IMR-90 (cell line): Measurements from ENCODE around the gene BRF1. TPM values are rescaled to one million over a fixed set of nuclear protein-coding genes. Genes with fewer than 3 reads are reported as not detected.

Source experiments
- ATAC-seq: fragments of 200-7000 bp; cut with Tn5 transposase; 2 replicates; pipeline ENCODE4 v1.9.1; 2020; ENCODE audit warnings: low read depth, mild to moderate bottlenecking, moderate library complexity
- BruUV-seq: library from RNA; stranded (reverse); fragments of 400-500 nt; replicated peaks from 2 replicates; lab custom pipeline; 2021; lab: Mats Ljungman, UMichigan
- CTCF ChIA-PET: fragments of 300-600 bp; formaldehyde crosslinking; extraction: SDS; loops from one replicate; lab custom pipeline; 2021; ENCODE audit warnings: antibody characterized with exemption; lab: Yijun Ruan, JAX
- POLR2A ChIA-PET: fragments of 300-600 bp; sonication (Branson Sonifier 250); formaldehyde crosslinking; loops from one replicate; lab custom pipeline; 2022; ENCODE audit warnings: antibody characterized with exemption; ENCODE audit not compliant: unreplicated experiment; lab: Charles Lee
- DNase-seq: peaks from one replicate; pipeline ENCODE4 v3.0.0; 2013
- H2AFZ ChIP-seq: replicated peaks from 2 replicates; pipeline ENCODE3; 2013; ENCODE audit warnings: low read length, mild to moderate bottlenecking; ENCODE audit not compliant: poor library complexity
- H2AK5ac ChIP-seq: 2 replicates; pipeline ENCODE4 v1.6.1; 2013; ENCODE audit warnings: low read depth, low read length, inconsistent platforms
- H2AK9ac ChIP-seq: replicated peaks from 2 replicates; pipeline ENCODE3; 2013; ENCODE audit warnings: mild to moderate bottlenecking, low read depth, low read length, moderate library complexity; ENCODE audit not compliant: poor library complexity
- H2BK120ac ChIP-seq: 2 replicates; pipeline ENCODE4 v1.6.1; 2013; ENCODE audit warnings: low read depth, low read length, inconsistent platforms
- H2BK15ac ChIP-seq: 3 replicates; pipeline ENCODE4 v1.6.1; 2013; ENCODE audit warnings: low read depth, low read length, inconsistent platforms
- H2BK20ac ChIP-seq: 2 replicates; pipeline ENCODE4 v1.6.1; 2013; ENCODE audit warnings: low read depth, mild to moderate bottlenecking, inconsistent platforms, low read length, moderate library complexity
- H2BK5ac ChIP-seq: 2 replicates; pipeline ENCODE4 v1.6.1; 2013; ENCODE audit warnings: mild to moderate bottlenecking, low read depth, low read length, inconsistent platforms; ENCODE audit not compliant: poor library complexity, severe bottlenecking
- H3K14ac ChIP-seq: replicated peaks from 2 replicates; pipeline ENCODE4 v1.6.1; 2013; ENCODE audit warnings: low read depth, low read length, inconsistent platforms
- H3K18ac ChIP-seq: 2 replicates; pipeline ENCODE4 v1.6.1; 2013; ENCODE audit warnings: low read depth, low read length, control low read depth
- H3K23ac ChIP-seq: 2 replicates; pipeline ENCODE4 v1.6.1; 2013; ENCODE audit warnings: low read depth, low read length, inconsistent platforms
- H3K27ac ChIP-seq: 2 replicates; pipeline ENCODE4 v1.5.1; 2013; ENCODE audit warnings: mild to moderate bottlenecking, control low read depth, low read length; ENCODE audit not compliant: insufficient read depth
- H3K27me3 ChIP-seq: 2 replicates; pipeline ENCODE4 v1.6.1; 2013; ENCODE audit warnings: low read length; ENCODE audit not compliant: control insufficient read depth, insufficient read depth
- H3K36me3 ChIP-seq: 2 replicates; pipeline ENCODE4 v1.6.1; 2013; ENCODE audit warnings: low read length, mixed read lengths; ENCODE audit not compliant: control insufficient read depth, insufficient read depth
- H3K4ac ChIP-seq: 2 replicates; pipeline ENCODE4 v1.6.1; 2013; ENCODE audit warnings: low read depth, low read length, inconsistent platforms
- H3K4me1 ChIP-seq: 2 replicates; pipeline ENCODE4 v1.6.1; 2013; ENCODE audit warnings: low read length, mixed read lengths; ENCODE audit not compliant: control insufficient read depth, insufficient read depth
- H3K4me2 ChIP-seq: 2 replicates; pipeline ENCODE4 v1.6.1; 2013; ENCODE audit warnings: low read depth, mild to moderate bottlenecking, control low read depth, low read length, moderate library complexity
- H3K4me3 ChIP-seq: 2 replicates; pipeline ENCODE4 v1.5.1; 2013; ENCODE audit warnings: low read depth, mild to moderate bottlenecking, control low read depth, low read length, moderate library complexity; ENCODE audit not compliant: insufficient read depth
- H3K56ac ChIP-seq: 2 replicates; pipeline ENCODE4 v1.6.1; 2013; ENCODE audit warnings: low read length, inconsistent platforms; ENCODE audit not compliant: insufficient read depth; ENCODE audit errors: extremely low read depth
- H3K79me1 ChIP-seq, 2 experiments: 2 replicates each; pipeline ENCODE4 v1.6.1; 2013; ENCODE audit warnings: low read length in 2 of 2, inconsistent platforms in 1 of 2, low read depth in 1 of 2
- H3K9ac ChIP-seq: 2 replicates; pipeline ENCODE4 v1.6.1; 2013; ENCODE audit warnings: low read depth, low read length, control low read depth
- H3K9me1 ChIP-seq: 2 replicates; pipeline ENCODE4 v1.6.1; 2013; ENCODE audit warnings: low read length, inconsistent platforms; ENCODE audit not compliant: insufficient read depth
- H3K9me3 ChIP-seq: 2 replicates; pipeline ENCODE4 v1.6.1; 2013; ENCODE audit warnings: low read length; ENCODE audit not compliant: control insufficient read depth, insufficient read depth
- H4K20me1 ChIP-seq: 2 replicates; pipeline ENCODE4 v1.6.1; 2013; ENCODE audit warnings: low read length, inconsistent platforms; ENCODE audit not compliant: insufficient read depth
- H4K5ac ChIP-seq: 2 replicates; pipeline ENCODE4 v1.6.1; 2013; ENCODE audit warnings: mild to moderate bottlenecking, low read depth, low read length, control low read depth
- H4K8ac ChIP-seq, 2 experiments: 2 replicates each; pipeline ENCODE4 v1.6.1; 2013; ENCODE audit warnings: low read depth in 2 of 2, low read length in 2 of 2, control low read depth in 1 of 2, inconsistent platforms in 1 of 2
- H4K91ac ChIP-seq: 2 replicates; pipeline ENCODE4 v1.6.1; 2013; ENCODE audit warnings: low read depth, low read length, inconsistent platforms; ENCODE audit not compliant: insufficient read depth
- CEBPB ChIP-seq: IDR thresholded peaks from 2 replicates; pipeline ENCODE4 v1.6.1; 2012; ENCODE audit warnings: low read depth, low read length, improper control_type of control experiment
- MAFK ChIP-seq: IDR thresholded peaks from 2 replicates; pipeline ENCODE4 v1.6.1; 2012; ENCODE audit warnings: low read depth, low read length, improper control_type of control experiment
- NFE2L2 ChIP-seq: fragments of 150-350 bp; IDR thresholded peaks from 2 replicates; pipeline ENCODE4 v1.6.1; 2016; ENCODE audit warnings: low read depth, mild to moderate bottlenecking, low read length
- RAD21 ChIP-seq: IDR thresholded peaks from 2 replicates; pipeline ENCODE4 v1.6.1; 2012; ENCODE audit warnings: low read length, improper control_type of control experiment
- WGBS, 2 experiments: methylation state at CpG; one replicate each; pipeline versions ENCODE4 v1.1.5 to v1.1.7; 2013; ENCODE audit warnings: missing lambda C conversion rate in 2 of 2; ENCODE audit not compliant: insufficient read length in 1 of 2; ENCODE audit errors: extremely low coverage in 2 of 2; 5-methylcytosine and 5-hydroxymethylcytosine counted together
- dilution Hi-C: fragments of 300-500 bp; cut with HindIII; formaldehyde crosslinking; loops from one replicate; pipeline ENCODE4 v1.14.3; 2018; ENCODE audit warnings: low sequenced_read_pairs; ENCODE audit not compliant: unreplicated experiment
- in situ Hi-C: fragments of 300-500 bp; cut with MboI; formaldehyde crosslinking; loops from 3 replicates; pipeline ENCODE4 v1.14.3; 2019; ENCODE audit warnings: low sequenced_read_pairs, inconsistent platforms, mixed read lengths
- intact Hi-C: fragments of 100-400 bp; cut with micrococcal nuclease; formaldehyde crosslinking; loops from 2 replicates; pipeline ENCODE4 v1.10.0; 2022
- polyA plus RNA-seq, 3 experiments: library from polyadenylated mRNA; depleted of rRNA; stranded (reverse); fragments of >200 nt; gene quantifications; 2 replicates each; pipeline ENCODE4 v1.2.3, GENCODE V29; 2012; ENCODE audit warnings: low replicate concordance in 1 of 3
- total RNA-seq: library from RNA; depleted of rRNA; stranded (reverse); fragments of >200 nt; gene quantifications from 2 replicates; pipeline ENCODE4 v1.2.3, GENCODE V29; 2012

Gene BRF1
- total and polyA plus RNA-seq, 2 of the 4 experiments (the other 2 are of a cell fraction), result 12.4 to 16.7 TPM

DNA sequence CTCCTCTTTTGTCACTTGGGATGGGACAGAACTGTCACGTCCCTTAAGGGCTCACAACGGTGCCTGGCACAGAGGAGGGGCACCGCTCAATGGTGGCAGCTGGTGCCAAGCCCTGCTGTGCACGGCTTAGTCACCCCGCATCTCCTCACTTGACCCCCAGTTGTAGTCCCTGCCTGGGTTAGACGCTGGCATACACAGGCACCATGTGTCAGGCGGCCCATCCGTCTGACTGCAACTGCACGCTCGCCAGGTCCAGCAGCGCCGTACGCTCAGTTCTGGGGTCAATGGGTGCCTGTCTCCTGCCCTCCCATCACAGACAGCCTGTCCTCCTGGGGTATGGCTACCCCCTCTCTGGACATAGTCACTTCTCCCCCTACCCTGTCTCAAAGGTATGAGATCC is 12.2 kb upstream of the BRF1 start:
- Histone ChIP-seq H3K9me1 (peaks cover 9% of the 10 kb centered on the region), H2AK9ac (no peak overlapping the region), H3K9me3 (no peaks in the 10 kb centered on the region), H3K4ac (no peak overlapping the region), H3K27me3 (no peaks in the 10 kb centered on the region), H3K23ac (no peak overlapping the region), H3K36me3 (no peaks in the 10 kb centered on the region), H3K18ac (no peak overlapping the region), H3K14ac (no peak overlapping the region), H4K5ac (no peak overlapping the region; the same call in 1 of the 2 replicates), H3K4me2 (no peak overlapping the region), H2AFZ (peak overlapping the region; percentile 97), H3K4me1 (peaks cover 26% of the 10 kb centered on the region), H3K9ac (no peak overlapping the region), H3K4me3 (no peak overlapping the region), H3K79me1 (peaks cover 3 to 36% of the 10 kb centered on the region in 2 experiments), H2BK120ac (no peak overlapping the region), H2AK5ac (peak overlapping the region; percentile 56; the same call in 1 of the 2 replicates), H3K56ac (no peak overlapping the region), H4K8ac (peak overlapping the region; percentile 91 to 95; a peak in 1 of 4 replicates), H3K27ac (no peak overlapping the region), H2BK20ac (no peak overlapping the region), H2BK15ac (no peak overlapping the region), H4K91ac (no peak overlapping the region), H2BK5ac (no peak overlapping the region), H4K20me1 (peaks cover 26% of the 10 kb centered on the region)
- in situ Hi-C loops (no loop called here), dilution Hi-C loops (no loop called here), intact Hi-C loops (no loop called here)
- CTCF ChIA-PET, result no interaction called here
- DNase-seq, result no peak
- TF ChIP-seq RAD21 (no peak), CEBPB (no peak), MAFK (no peak), NFE2L2 (no peak)
- POLR2A ChIA-PET, result no interaction called here
- no TSS peak for BruUV-seq
- ATAC-seq, result no peak
- 84% methylated on average over 12 of the region's 13 CpGs; no CpG with 5 or more reads in 1 of the 2 experiments for whole genome bisulfite sequencing, 2 experiments
